Activated T-cell treated with anti-CD3 and anti-CD28 coated beads for 48 hours (primary cell): ENCODE data around the gene SVIL.
"Not testable (repeated sequence)": the region's sequence is repeated elsewhere in the genome, so short reads cannot be mapped to it uniquely, and the experiment has no call there.

ENCODE experiments used
- DNase-seq: peaks from one replicate; pipeline ENCODE4 v3.0.0-alpha.2; 2020; ENCODE audit warnings: low read depth

The SVIL gene

GRCh38 chr10:29574212-29575097 lies 60.3 kb downstream of the SVIL start:
- not testable (repeated sequence) for DNase-seq

- not testable (repeated sequence) for DNase-seq
Observed at GRCh38 chr10:29570248-29570647, 64.5 kb downstream of the SVIL start.

- no peak for DNase-seq
Observed at GRCh38 chr10:29569795-29570194, 65.0 kb downstream of the SVIL start.

GRCh38 chr10:29567003-29567402 lies 67.8 kb downstream of the SVIL start:
- no peak for DNase-seq

GRCh38 chr10:29566209-29566608 lies 68.6 kb downstream of the SVIL start:
- DNase-seq, result not testable (repeated sequence)

- no peak for DNase-seq
Observed at GRCh38 chr10:29563420-29564035, 71.2 kb downstream of the SVIL start.

GRCh38 chr10:29563006-29563405 lies 71.8 kb downstream of the SVIL start:
- DNase-seq, result not testable (repeated sequence)

- DNase-seq, result no peak
Observed at GRCh38 chr10:29559996-29560395, 74.8 kb downstream of the SVIL start.

- no peak for DNase-seq
Observed at GRCh38 chr10:29557665-29558064, 77.1 kb downstream of the SVIL start.

GRCh38 chr10:29555746-29556481 lies 78.9 kb downstream of the SVIL start:
- no peak for DNase-seq

GRCh38 chr10:29555091-29555745 lies 79.6 kb downstream of the SVIL start:
- no peak for DNase-seq

- DNase-seq, result no peak
Observed at GRCh38 chr10:29554660-29555059, 80.1 kb downstream of the SVIL start.

- DNase-seq, result no peak
Observed at GRCh38 chr10:29553544-29554250, 81.1 kb downstream of the SVIL start.

- DNase-seq, result not testable (repeated sequence)
Observed at GRCh38 chr10:29553116-29553515, 81.7 kb downstream of the SVIL start.

- DNase-seq, result not testable (repeated sequence)
Observed at GRCh38 chr10:29549493-29549892, 85.3 kb downstream of the SVIL start.

GRCh38 chr10:29546773-29547313 lies 87.9 kb downstream of the SVIL start:
- DNase-seq, result no peak

- no peak for DNase-seq
Observed at GRCh38 chr10:29545122-29545521, 89.6 kb downstream of the SVIL start.

GRCh38 chr10:29543715-29544114 lies 91.1 kb downstream of the SVIL start:
- no peak for DNase-seq

GRCh38 chr10:29542723-29543122 lies 92.0 kb downstream of the SVIL start:
- DNase-seq, result no peak

GRCh38 chr10:29541422-29542210 lies 93.2 kb downstream of the SVIL start:
- DNase-seq, result no peak
